Keratinocyte (primary cell): Measurements from ENCODE around the gene GJD2. TPM values are rescaled to one million over a fixed set of nuclear protein-coding genes. Genes with fewer than 3 reads are reported as not detected.

Source experiments
- DNase-seq: peaks from one replicate; pipeline ENCODE4 v3.0.0-alpha.2; 2011; ENCODE audit warnings: low read depth, missing footprints, low spot score
- FAIRE-seq: peaks from 2 replicates; lab custom pipeline; 2011; peaks lifted over from hg19 to GRCh38; lab: Jason Lieb, UNC
- H2AFZ ChIP-seq: 2 replicates; pipeline ENCODE4 v1.6.0; 2012; ENCODE audit warnings: low read length, control low read depth, inconsistent platforms; ENCODE audit not compliant: control insufficient read depth
- H3K27ac ChIP-seq: 2 replicates; pipeline ENCODE4 v1.5.1; 2011; ENCODE audit warnings: low read length; ENCODE audit not compliant: control insufficient read depth, insufficient read depth
- H3K27me3 ChIP-seq: 3 replicates; pipeline ENCODE4 v1.6.0; 2011; ENCODE audit warnings: low read length; ENCODE audit not compliant: control insufficient read depth, insufficient read depth; ENCODE audit errors: extremely low read depth
- H3K36me3 ChIP-seq, 2 experiments: 2 replicates in 1 of 2; 3 replicates in 1 of 2; pipeline ENCODE4 v1.5.1; 2011; ENCODE audit warnings: low read length in 2 of 2, mild to moderate bottlenecking in 1 of 2; ENCODE audit not compliant: control insufficient read depth in 2 of 2, insufficient read depth in 2 of 2; ENCODE audit errors: extremely low read depth in 1 of 2
- H3K4me1 ChIP-seq: 3 replicates; pipeline ENCODE4 v1.5.1; 2011; ENCODE audit warnings: low read length; ENCODE audit not compliant: control insufficient read depth, insufficient read depth; ENCODE audit errors: extremely low read depth
- H3K4me2 ChIP-seq: 3 replicates; pipeline ENCODE4 v1.6.0; 2011; ENCODE audit warnings: low read depth, low read length; ENCODE audit not compliant: control insufficient read depth, insufficient read depth; ENCODE audit errors: extremely low read depth
- H3K4me3 ChIP-seq, 3 experiments: fragments of 200-600 bp in 1 of 3; sonication (generic) in 1 of 3; 2 replicates in 2 of 3; 3 replicates in 1 of 3; pipeline ENCODE4 v1.5.1; 2011 to 2016; ENCODE audit warnings: low read length in 3 of 3, mild to moderate bottlenecking in 3 of 3, control low read depth in 2 of 3, inconsistent platforms in 1 of 3, low read depth in 1 of 3, mixed read lengths in 1 of 3, mixed run types in 1 of 3, moderate library complexity in 1 of 3; ENCODE audit not compliant: control insufficient read depth in 2 of 3, insufficient read depth in 2 of 3; ENCODE audit errors: extremely low read depth in 1 of 3
- H3K79me2 ChIP-seq: 2 replicates; pipeline ENCODE4 v1.6.0; 2012; ENCODE audit warnings: low read length; ENCODE audit not compliant: control insufficient read depth, insufficient read depth
- H3K9ac ChIP-seq: 3 replicates; pipeline ENCODE4 v1.6.0; 2011; ENCODE audit warnings: low read length; ENCODE audit not compliant: control insufficient read depth, insufficient read depth; ENCODE audit errors: extremely low read depth
- H3K9me1 ChIP-seq: 3 replicates; pipeline ENCODE4 v1.6.0; 2011; ENCODE audit warnings: low read length; ENCODE audit not compliant: control insufficient read depth, insufficient read depth; ENCODE audit errors: extremely low read depth
- H3K9me3 ChIP-seq: 2 replicates; pipeline ENCODE4 v1.5.1; 2012; ENCODE audit warnings: low read depth, low read length; ENCODE audit not compliant: control insufficient read depth
- H4K20me1 ChIP-seq: 3 replicates; pipeline ENCODE4 v1.6.0; 2011; ENCODE audit warnings: low read length; ENCODE audit not compliant: control insufficient read depth, insufficient read depth; ENCODE audit errors: extremely low read depth
- EZH2 ChIP-seq: IDR thresholded peaks from one replicate; pipeline ENCODE4 v1.6.1; 2012; ENCODE audit warnings: inconsistent platforms, mild to moderate bottlenecking, low read length, moderate library complexity
- dilution Hi-C: fragments of 300-500 bp; cut with MboI; formaldehyde crosslinking; loops from one replicate; pipeline ENCODE4 v1.7.0; 2020; ENCODE audit warnings: low sequenced_read_pairs; ENCODE audit not compliant: extremely low pct_ligation_motif_present
- polyA minus RNA-seq, 3 experiments: library from RNA; depleted of rRNA, polyadenylated mRNA; stranded (reverse); fragments of >200 nt; gene quantifications; 1 replicate in 1 of 3; 2 replicates in 1 of 3; 3 replicates in 1 of 3; pipeline ENCODE4 v1.2.3, GENCODE V29; 2011
- polyA plus RNA-seq, 5 experiments: library from polyadenylated mRNA; depleted of rRNA in 3 of 5; stranded (reverse) in 3 of 5; stranded (forward) in 1 of 5; unstranded in 1 of 5; fragments of >200 nt; gene quantifications; 1 replicate in 1 of 5; 2 replicates in 3 of 5; 3 replicates in 1 of 5; pipeline versions ENCODE4 v1.2.1 to v1.2.3, GENCODE V29; 2011 to 2012; ENCODE audit warnings: missing spikeins in 2 of 5, low read depth in 1 of 5, low replicate concordance in 1 of 5
- TF ChIP-seq, protein P1 (sequence below), 3 experiments: IDR thresholded peaks in 1 of 3; conservative IDR thresholded peaks in 1 of 3; optimal IDR thresholded peaks in 1 of 3; 2 replicates in 2 of 3; 3 replicates in 1 of 3; pipeline versions ENCODE3 to v1.5.1; 2011; ENCODE audit warnings: low read length in 3 of 3, mild to moderate bottlenecking in 3 of 3, moderate library complexity in 2 of 3, control low read depth in 1 of 3, inconsistent platforms in 1 of 3; ENCODE audit not compliant: insufficient read depth in 2 of 3; ENCODE audit errors: extremely low read depth in 1 of 3

GJD2 gene
- polyA plus RNA-seq (not detected in 3 replicates), polyA minus RNA-seq (not detected in 3 replicates)
- polyA plus RNA-seq (2011; ENCODE audit: low read depth), result not detected
- polyA plus RNA-seq (2011; cell fraction: cytosol; rRNA removed), result not detected in 2 replicates
- not detected in 2 replicates for polyA plus RNA-seq (2011; cell fraction: nucleus; rRNA removed)
- not detected in 2 replicates for polyA plus RNA-seq (2012; ENCODE audit: low replicate concordance)
- polyA minus RNA-seq (2011; cell fraction: cytosol; rRNA and poly(A)+ RNA removed), result not detected
- not detected in 2 replicates for polyA minus RNA-seq (2011; cell fraction: nucleus; rRNA and poly(A)+ RNA removed)

- DNase-seq (no peak), FAIRE-seq (no peak)
- Histone ChIP-seq H4K20me1 (no peaks in the 10 kb centered on the region), H3K4me2 (no peak within 1 kb of the TSS), H2AFZ (no peak within 1 kb of the TSS), H3K27me3 (peaks cover 40% of the 10 kb centered on the region), H3K36me3 (no peaks in the 10 kb centered on the region), H3K4me3 (peak within 1 kb of the TSS in 2 of 3 experiments; percentile 3 to 6), H3K9me1 (no peaks in the 10 kb centered on the region), H3K9ac (no peak within 1 kb of the TSS), H3K79me2 (no peaks in the 10 kb centered on the region), H3K27ac (no peak within 1 kb of the TSS), H3K4me1 (no peaks in the 10 kb centered on the region), H3K9me3 (no peaks in the 10 kb centered on the region)
- TF ChIP-seq, protein P1, sequence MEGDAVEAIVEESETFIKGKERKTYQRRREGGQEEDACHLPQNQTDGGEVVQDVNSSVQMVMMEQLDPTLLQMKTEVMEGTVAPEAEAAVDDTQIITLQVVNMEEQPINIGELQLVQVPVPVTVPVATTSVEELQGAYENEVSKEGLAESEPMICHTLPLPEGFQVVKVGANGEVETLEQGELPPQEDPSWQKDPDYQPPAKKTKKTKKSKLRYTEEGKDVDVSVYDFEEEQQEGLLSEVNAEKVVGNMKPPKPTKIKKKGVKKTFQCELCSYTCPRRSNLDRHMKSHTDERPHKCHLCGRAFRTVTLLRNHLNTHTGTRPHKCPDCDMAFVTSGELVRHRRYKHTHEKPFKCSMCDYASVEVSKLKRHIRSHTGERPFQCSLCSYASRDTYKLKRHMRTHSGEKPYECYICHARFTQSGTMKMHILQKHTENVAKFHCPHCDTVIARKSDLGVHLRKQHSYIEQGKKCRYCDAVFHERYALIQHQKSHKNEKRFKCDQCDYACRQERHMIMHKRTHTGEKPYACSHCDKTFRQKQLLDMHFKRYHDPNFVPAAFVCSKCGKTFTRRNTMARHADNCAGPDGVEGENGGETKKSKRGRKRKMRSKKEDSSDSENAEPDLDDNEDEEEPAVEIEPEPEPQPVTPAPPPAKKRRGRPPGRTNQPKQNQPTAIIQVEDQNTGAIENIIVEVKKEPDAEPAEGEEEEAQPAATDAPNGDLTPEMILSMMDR (optimal IDR thresholded peaks at IDR 0.05 in 1 of 3, IDR thresholded peaks at IDR 0.05 in 1 of 3, conservative IDR thresholded peaks at IDR 0.05 in 1 of 3; ENCODE audit: extremely low read depth in 1 of 3, insufficient read depth in 2 of 3, low read length in 3 of 3), result no peak
- peak; percentile 88 for TF ChIP-seq EZH2
- dilution Hi-C loops, result no loop called here
These were observed at the start of gene GJD2 for GRCh38 chr15:34754674-34755418. Gene GJD2 (minus strand): TSS chr15:34754998. CDS start chr15:34754488, 510 bp downstream.

GRCh38 chr15:34804113-34804512 lies 49.3 kb upstream of the GJD2 start:
- Histone ChIP-seq H3K4me2 (no peak overlapping the region), H3K27ac (no peak overlapping the region), H3K9me3 (no peaks in the 10 kb centered on the region), H3K9ac (no peak overlapping the region), H3K27me3 (peaks cover 11% of the 10 kb centered on the region), H4K20me1 (no peaks in the 10 kb centered on the region), H3K36me3 (no peaks in the 10 kb centered on the region), H2AFZ (no peak overlapping the region), H3K79me2 (no peaks in the 10 kb centered on the region), H3K9me1 (no peaks in the 10 kb centered on the region), H3K4me3 (no peak overlapping the region), H3K4me1 (no peaks in the 10 kb centered on the region)
- no peak for DNase-seq
- dilution Hi-C loops, result no loop called here
- FAIRE-seq, result no peak
- TF ChIP-seq EZH2, result no peak
- TF ChIP-seq, protein P1 (optimal IDR thresholded peaks at IDR 0.05 in 1 of 3, IDR thresholded peaks at IDR 0.05 in 1 of 3, conservative IDR thresholded peaks at IDR 0.05 in 1 of 3; ENCODE audit: extremely low read depth in 1 of 3, insufficient read depth in 2 of 3, low read length in 3 of 3), result no peak
